ENCODE measurements around the gene MRPL24.

The MRPL24 gene

GRCh38 chr1:156743367-156744302 is 2.7 kb upstream of the MRPL24 start:
- DNase-seq (ENCODE audit: low spot score), result no peak

- no peak for DNase-seq (ENCODE audit: low spot score)
Observed at GRCh38 chr1:156742801-156743200, 1.9 kb upstream of the MRPL24 start.

DNA sequence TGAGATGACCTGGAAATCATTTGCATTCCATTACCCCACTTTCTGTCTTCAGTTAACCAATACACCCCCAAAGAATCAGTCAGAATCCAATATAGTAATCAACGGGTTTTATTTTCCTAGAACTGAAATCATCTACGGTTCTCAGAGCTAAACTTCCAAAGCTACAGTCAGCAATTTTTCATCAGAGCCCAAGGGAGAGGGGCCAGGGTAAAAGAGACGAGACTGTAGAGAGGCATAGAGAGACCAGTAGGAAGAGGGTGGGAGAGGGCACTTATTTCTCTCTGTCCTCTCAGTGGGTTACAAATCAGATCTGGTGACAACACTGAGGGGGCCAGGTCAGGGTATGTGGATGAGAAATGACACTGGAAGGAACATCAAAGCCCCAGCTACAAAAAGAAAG is 1.1 kb upstream of the MRPL24 start:
- DNase-seq (ENCODE audit: low spot score), result no peak

GRCh38 chr1:156741481-156741983 is 644 bp upstream of the MRPL24 start:
- DNase-seq (ENCODE audit: low spot score), result no peak

DNA sequence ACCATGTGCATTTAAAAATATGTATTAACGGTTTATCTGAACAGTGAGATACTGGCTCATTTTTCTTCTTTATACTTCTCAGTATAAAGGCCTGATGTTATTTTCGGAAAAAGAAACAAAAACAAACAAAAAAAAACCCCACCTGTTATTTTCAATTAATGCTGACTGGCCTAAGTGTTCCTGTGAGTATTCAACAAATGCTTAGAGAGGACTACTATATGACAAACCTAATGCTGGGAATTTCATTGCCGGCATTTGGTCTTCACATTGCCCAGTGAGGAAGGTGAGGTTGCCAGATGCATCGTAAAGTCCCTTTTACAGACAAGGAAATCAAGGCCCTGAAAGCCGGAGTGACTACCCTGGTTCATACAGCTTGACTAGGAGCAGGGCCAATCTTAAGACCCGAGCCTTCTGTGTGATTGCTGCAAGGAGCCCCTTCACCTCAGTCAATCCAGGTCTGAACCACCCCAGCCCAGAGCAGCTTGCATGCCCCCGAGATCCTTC is 599 bp downstream of the MRPL24 start:
- peak; percentile 53 for DNase-seq (ENCODE audit: low spot score)

DNA sequence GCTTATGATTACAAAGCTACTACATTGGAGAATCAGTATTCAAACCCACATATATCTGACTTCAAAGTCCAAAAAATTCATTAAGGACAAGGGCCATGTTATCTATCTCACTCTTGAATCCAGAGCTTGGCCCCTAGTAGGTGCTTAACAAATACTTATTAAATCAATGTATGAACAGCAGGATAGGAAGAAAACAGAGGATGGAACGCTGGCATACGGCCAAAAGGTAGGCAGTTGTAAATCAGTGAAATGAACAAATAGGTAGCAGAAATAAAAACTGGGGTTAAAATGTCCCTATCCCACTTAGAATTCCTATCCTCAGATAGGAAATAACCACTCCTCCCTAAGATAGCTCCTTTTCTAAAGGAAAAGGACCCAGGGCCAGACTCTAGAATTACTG is 2.0 kb downstream of the MRPL24 start:
- no peak for DNase-seq (ENCODE audit: low spot score)

GRCh38 chr1:156738407-156738806 is 2.5 kb downstream of the MRPL24 start:
- DNase-seq (ENCODE audit: low spot score), result no peak

DNA sequence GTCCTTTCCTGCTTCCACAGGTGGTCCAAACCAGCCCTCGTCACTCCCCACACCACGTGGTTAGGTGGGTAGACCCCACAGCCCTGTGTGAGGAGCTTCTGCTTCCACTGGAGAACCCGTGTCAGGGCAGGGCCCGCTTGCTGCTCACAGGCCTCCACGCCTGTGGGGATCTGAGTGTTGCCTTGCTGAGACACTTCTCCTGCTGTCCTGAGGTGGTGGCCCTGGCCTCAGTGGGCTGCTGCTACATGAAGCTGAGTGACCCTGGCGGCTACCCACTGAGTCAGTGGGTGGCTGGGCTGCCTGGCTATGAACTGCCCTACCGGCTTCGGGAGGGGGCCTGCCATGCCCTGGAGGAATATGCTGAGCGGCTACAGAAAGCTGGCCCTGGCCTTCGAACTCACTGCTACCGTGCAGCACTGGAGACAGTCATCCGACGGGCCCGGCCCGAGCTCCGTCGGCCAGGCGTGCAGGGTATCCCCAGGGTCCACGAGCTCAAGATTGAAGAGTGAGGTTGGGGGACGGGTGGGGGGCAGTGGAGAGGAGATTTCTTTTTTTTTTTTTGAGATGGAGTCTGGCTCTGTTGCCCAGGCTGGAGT is 6.8 kb downstream of the MRPL24 start:
- DNase-seq (ENCODE audit: low spot score), result no peak

DNA sequence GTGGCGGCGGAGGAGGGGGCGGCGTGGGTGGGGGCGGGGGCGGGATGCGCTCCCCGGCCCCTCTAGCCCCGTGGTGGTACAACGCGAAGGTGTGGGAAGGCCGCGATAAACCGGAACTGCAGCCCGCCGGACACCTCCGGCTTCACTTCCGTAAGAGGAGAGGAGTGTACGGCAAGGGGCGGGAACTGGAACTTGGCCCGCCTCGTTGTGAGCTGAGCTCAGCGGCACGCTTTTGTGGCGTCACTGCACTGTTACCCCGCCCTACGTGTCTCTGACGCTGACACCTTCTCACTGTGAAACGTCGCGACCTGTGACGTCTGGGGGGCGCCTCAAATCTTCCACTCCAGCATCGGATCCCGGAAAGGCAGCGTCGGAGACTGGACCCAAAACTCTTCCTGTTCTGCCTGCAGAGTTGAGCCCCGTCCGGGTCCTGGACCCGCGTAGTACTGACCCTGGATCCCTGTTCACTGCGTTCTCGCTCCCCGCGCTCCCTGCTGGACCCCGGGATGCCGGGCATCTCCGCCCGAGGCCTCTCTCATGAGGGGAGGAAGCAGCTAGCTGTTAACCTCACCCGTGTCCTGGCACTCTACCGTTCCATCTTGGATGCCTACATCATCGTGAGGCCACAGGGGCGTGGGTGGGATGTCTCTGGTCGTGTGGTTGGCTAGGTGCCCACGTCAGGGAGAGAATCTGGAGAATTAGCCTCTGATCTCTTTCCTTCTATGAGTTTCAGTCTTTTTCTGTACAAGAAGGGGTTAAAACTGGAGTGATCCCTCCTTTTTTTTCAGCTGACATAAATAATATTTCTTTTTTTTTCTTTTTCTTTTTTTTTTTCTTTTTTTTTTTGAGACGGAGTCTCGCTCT is 12.1 kb downstream of the MRPL24 start, which contains the start of gene ISG20L2:
Gene ISG20L2 (minus strand): TSS at position 168 of the 864 bp plus-strand sequence. CDS start 1,114 bp downstream, outside the sequence.
- DNase-seq (ENCODE audit: low spot score), result peak; percentile 99

- DNase-seq (ENCODE audit: low spot score), result peak; percentile 86
Observed at GRCh38 chr1:156727926-156728598, 12.8 kb downstream of the MRPL24 start, which contains the start of gene METTL25B. TSS of gene METTL25B (plus strand) at chr1:156728469. CDS start at chr1:156729105, 636 bp downstream.

GRCh38 chr1:156727492-156727891 is 13.4 kb downstream of the MRPL24 start:
- DNase-seq (ENCODE audit: low spot score), result peak; percentile 56

- DNase-seq (ENCODE audit: low spot score), result peak; percentile 90
Observed at GRCh38 chr1:156726549-156727226, 14.2 kb downstream of the MRPL24 start.

GRCh38 chr1:156725683-156726280 is 15.1 kb downstream of the MRPL24 start:
- DNase-seq (ENCODE audit: low spot score), result peak; percentile 95

DNA sequence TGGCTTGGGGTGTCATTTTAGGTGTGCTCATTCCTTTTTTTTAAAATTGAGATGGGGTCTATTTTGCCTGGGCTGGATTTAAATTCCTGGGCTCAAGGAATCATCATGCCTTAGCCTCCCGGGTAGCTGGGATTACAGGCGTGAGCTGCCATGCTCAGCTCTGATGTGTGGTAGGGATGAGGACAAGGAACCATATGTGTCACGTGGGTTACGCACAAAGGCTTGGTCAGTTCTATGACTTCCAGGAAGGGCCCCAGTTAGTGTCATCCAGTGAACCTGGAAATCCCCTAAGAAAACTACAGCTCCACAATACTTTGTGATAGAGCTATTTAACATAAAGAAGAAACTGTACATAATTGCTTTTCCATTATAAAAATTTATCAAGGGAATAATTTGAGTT is 19.4 kb downstream of the MRPL24 start:
- DNase-seq (ENCODE audit: low spot score), result no peak

DNA sequence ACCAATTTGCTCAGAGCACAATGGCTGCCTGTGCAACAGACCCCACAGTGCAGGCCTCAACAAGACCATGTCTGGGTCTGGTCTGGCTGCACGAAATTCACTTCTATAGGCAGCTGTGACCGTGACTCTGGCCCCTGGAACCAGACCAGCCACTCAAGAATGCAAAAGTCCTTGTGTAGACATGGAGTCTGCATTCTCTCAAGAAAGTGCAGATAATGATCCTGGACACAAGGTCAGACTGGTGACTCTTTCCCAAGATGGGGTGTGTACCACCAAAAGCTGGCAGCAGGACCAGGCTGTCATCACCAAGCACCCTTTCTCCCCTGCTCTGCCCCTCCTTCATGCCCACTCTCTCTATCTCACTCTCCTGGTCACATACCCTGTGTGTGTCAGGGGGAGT is 19.8 kb downstream of the MRPL24 start:
- DNase-seq (ENCODE audit: low spot score), result no peak

DNA sequence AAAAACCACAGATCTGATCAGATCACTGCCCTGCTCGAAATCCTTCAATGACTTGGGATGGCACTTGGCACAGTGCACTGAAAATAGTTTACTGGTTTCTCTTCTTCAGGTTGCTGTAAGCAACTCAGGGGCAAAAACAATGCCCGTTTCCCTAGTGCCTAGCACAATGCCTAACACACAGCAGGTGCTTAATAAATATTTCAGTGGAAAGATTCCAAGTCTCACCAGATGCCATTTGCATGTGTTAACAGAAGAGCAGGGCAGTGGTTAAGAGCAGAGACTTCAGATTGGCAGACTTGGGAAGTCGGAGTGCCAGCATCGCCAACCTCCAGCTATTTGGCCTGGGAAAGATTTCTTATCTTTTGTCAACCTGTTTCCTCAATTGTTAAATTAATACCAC is 23.5 kb downstream of the MRPL24 start:
- DNase-seq (ENCODE audit: low spot score), result no peak

GRCh38 chr1:156714830-156715229 is 26.1 kb downstream of the MRPL24 start:
- DNase-seq (ENCODE audit: low spot score), result no peak

- no peak for DNase-seq (ENCODE audit: low spot score)
Observed at GRCh38 chr1:156712626-156713025, 28.3 kb downstream of the MRPL24 start.

DNA sequence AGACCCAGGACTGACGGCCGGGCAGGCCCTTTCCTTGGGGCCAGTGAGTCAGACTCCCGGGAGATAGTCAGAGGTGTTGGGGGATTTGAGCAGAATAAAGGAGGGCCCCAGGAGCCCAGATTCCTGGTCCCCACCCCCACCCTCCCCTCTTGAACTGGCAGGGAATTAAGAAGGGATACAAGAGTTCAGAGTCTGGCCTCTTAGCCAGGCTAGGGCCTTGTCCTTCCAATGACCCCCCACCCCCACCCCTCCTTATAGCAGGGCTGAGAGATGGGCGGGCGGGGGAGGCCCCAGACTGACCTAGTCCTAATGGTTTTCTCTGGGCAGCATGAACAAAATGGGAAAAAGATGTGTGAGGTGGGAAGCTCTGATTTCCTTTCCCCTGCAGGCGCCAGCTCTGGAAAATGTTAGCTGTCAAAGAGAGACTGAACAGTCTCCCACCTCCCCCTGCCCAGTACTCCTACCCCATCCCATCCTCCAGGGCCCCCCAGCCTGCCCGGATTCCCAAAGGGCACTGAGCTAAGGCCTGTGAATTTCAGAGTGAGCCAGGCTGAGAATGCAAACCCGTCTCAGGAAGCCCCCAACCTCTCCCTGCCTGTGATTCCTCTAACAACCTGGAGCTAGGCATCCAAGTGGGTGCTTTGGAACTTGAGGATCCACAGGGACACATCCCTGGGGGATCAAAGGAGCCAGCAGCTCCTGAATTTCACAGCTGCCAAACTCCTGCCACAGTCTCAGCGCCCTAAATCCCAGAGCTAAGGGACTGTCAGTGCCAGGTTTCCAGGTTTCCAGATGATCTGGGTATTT is 29.7 kb downstream of the MRPL24 start:
- DNase-seq (ENCODE audit: low spot score), result no peak
